Putamen (tissue), 1 donor: ENCODE measurements around the gene ITIH4.

ENCODE experiments used
- DNase-seq: peaks from one replicate; pipeline ENCODE4 v3.0.0-alpha.2; 2016; ENCODE audit warnings: low spot score

The ITIH4 gene

DNA sequence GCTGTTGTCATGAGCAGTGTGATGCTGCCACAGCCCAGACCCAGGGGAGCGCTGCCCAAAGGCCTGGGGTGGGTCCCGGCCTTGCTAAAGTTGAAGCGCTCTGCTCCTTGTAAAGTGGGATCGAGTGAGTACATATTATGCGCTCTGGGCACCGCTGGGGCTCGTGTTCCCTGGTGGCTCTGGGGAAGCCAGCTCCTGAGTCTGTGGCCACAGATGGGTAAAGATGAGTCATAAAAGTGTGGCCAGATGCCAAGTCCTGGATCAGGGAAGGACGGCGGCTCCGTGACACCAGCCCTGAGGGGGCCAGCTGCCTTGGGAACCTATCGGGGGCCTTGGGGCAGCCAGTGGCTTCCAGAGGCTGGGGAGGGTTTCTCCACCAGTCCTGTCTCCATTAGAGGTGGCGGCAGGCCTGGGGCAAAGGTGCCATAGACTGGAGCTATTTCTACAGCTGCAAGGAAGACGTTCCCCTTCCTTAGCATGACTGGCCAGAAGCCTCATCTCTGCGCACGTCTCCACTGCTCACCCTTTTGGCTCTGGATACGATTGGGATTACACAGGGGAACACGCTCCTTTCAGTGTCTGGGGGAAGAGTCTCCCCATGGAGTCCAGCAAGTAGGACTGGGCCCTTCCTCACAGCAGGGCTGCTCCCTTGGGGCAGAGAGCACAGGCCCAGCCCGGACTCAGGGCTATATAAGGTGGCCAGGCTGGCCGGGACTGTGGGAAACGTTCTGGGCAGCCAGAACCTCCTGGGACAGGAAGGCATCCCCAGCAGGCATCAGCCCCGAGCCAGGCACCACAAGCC, 1.2 kb upstream of the ITIH4 start:
- DNase-seq = no peak

DNA sequence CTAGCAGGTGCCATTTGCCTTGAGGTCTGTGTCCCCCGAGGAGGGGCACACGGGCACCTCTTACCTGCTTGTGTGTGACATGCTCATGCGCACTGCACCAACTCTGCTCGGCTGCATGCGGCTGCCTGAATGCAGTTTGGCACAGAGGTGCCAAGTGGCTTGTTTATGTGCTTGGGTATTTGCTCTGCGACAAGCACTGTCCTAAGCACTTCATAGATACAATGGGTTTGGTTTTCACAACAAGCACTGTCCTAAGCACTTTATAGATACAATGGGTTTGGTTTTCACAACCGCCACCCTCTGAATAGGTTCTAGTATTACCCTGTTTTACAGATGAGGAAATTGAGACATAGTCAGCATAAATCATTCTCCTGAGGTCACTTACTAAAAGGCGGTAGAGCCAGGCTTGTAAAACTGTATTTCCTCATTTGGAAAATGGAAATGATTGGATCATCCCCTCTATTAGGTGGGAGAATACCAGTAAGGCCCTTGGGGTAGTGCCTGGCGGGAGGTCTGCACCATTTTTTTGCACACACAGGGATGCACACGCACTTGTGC, 487 bp downstream of the ITIH4 start:
- DNase-seq = no peak

DNA sequence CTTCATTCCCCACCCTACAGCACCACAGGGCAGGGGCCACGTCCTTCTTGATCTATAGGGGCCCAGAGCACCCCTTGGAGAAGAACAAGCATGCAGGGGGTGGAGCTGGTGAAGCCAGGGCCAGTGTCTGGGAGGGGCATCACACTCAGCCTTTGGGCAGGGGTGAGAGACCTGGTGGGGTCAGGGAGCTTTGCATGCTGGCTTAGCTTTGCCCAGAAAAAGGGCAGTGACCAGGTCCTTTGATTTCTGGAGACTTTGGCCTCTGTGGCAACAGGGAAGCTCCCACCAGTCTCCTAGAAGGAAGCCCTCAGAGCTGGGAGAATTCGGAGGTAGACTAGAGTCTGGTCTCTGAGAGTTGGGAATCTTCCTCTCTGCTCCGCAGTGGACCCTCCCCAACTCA, 990 bp downstream of the ITIH4 start:
- no peak for DNase-seq

DNA sequence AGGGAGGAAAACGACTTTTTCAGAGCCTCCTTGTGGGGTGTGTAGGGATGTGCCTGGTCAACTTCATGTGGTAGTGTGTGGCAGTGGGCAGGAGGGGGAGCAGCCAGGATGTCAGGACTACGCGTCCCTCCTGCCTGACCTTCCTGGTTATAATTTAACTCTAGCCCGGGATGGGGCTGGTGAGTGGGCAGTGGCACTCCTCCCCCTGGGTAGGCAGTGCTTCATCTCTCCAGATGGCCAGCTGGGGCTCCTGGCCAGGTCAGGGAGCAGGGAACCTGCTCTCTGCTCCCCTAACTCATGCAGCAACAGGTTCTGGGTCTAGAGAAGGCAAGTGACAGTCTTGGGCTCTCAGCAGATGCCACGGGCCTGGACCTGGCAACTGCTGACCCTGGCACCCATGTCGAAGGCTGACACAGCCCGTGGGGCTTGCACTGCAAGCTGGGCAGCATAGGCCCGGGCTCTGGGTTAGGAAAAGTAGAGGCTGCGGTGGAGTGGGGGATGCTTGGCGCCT, 2.6 kb downstream of the ITIH4 start:
- no peak for DNase-seq

DNA sequence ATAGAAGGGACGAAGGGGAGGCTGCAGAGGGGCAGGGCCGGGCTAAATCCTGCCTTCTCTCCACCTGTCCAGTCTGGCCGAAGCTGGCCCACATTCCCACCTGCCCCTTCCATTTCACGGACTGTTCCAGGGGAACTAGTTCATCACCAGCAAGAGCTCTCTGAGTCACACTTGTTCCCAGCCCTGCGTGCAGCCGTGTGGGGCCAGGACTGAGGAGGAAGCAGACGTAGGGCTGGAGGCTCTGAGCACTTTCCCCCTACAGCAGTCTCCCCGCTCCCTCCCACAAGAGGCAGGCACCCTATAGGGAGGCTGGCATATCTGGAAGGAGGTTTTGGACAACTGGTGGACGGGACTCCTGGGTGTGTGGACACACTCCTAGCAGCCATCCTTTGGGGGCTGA, 3.0 kb downstream of the ITIH4 start:
- no peak for DNase-seq

DNA sequence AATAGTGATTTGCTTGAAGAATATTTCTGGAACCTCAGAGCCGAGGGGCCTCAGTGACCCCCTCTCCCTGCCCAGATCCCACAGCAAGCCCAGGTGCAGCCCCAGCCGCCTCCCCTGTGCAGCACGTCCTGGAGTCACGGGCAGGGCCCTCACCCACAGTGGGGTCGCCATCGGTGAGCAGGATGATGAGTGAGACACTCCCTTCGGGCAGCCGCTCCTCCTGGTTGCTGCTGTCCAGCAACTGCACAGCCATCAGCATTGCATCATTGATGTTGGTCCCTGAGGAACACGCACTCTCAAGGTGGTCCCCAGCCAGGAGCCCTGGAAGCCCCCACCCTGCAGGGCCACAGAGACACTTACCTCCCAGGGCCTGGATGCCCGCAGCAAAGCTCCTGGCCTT, 6.4 kb downstream of the ITIH4 start:
- DNase-seq = no peak

DNA sequence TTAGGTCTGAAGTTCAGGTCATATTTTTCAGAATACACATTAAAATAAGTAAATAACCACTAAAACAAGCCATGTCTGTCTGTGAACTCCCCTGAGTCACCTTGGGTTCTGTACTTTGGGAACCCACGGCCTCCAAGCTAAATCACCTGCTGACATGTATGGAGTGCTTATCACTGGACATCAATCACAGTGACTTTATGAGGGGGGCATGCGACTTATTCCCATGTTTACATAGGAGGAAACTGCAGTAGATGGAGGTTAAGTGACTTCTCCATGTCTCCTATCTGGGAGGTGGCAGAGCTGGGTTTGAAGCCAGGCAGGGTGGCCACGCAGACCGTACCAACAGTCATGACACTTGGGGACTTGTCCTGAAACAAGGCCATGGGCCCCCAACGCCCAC, 8.1 kb downstream of the ITIH4 start:
- no peak for DNase-seq

DNA sequence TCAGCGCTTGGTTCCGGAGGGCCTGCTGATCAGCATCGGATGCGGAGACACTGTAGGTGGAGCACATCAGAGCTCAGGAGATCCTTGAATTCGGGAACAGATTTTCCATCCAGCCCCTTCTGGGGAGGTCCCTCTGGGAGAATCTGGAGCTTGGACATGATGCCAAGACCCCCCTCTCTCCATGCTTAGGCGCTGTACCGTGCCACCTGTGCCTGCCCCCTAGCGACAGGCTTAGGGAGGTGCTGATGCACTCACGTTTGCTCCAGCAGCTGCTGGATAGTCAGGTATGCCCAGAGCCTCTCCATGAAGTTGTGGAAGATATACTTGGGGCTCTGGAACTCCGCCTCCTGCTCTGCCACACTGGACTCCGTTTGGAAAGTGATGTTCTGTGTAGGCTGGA, 9.7 kb downstream of the ITIH4 start:
- no peak for DNase-seq

DNA sequence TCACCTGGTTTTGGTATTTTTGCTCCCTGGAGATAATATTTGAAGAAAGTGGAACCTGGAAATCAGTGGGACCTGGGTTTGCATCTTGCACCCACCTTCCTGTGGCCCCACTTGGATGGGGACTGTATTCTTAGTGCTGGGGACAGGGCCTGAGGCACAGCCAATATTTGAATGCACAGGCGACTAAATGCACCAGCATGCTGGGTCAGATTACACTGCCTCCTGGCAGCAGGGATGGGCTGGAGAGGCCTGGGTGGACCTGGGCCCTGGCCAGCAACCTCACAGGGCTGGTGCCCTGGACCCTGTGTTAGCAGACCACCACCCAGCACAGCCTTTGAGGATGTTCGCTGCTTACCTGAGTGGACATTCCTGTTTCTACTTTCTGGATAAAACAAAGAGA, 10.5 kb downstream of the ITIH4 start:
- DNase-seq = no peak

DNA sequence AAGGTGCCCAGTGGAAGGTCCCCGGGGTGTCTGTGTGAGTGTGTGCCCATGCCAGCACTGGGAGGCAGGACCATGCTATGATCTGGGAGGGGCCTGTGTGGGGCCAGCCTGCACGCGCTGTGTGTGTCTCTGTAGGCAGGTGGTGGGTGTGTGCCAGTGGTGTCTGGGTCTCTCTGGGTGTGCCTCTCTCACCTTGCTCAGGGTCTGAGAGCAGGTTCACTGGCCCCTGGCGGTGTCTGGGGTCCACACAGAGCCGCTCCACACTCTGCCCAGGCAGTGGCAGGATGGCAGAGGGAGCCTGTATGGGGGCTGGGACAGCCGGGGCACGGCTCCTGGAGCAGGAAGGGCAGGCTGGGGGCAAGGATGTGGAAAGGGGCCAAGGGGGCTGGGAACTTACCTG, 12.6 kb downstream of the ITIH4 start:
- DNase-seq = no peak

DNA sequence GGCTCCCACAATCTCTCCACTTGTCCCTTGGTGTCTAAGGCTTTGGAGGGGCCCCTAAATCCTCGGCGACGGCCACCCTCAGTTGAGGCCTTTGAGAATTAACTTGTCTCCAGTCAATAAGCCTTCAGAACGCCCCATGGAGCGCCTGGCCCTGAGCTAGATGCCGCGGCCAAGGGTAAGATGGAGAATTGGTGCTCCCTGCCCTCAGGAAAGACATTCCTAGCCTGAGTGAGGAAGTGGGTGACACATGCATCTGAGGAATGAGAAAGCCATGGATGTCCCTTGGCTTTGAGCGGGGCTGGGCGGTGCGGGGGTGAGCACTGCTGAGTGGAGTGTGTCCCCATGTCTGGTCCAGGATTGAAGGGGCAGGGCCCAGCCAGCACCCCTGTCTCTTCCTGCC, 13.3 kb downstream of the ITIH4 start:
- no peak for DNase-seq

DNA sequence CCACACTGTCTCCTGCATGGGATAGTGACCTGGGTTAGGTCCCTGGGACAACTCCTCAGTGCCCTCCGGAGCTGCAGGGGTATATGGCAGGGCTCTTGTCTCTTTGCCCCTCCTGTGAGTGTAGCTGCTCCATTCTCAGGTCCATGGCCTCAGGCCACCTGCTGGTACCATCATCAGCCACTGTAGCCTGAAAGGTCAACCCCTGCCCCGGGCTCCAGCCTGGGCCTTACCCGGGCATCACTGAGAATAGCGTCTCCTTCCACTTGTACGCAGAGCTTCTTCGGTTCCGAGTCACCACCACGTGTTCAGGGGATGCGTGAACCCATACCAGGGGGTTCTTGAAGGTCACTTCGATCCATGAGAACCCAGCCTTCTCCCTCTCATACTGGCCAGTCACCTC, 13.8 kb downstream of the ITIH4 start:
- no peak for DNase-seq

DNA sequence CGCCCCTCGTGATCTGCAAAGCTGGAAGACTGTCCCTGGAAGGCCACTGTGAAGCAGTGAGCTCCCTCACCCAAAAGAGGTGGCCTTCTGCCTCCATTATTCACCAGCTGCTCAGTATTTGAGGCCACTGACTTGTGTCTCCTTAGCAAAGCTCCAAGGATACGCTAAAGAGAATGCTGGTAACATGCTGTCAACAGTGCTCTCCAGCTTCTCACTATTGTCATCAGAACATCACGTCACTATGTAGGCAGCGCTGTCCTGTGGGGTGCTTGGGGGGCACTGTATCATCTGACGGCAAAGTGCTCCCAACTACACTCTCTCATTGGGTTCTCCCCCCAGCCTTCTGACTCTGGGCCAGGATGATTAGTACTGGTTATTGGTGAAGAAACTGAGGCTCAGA, 14.3 kb downstream of the ITIH4 start:
- DNase-seq = no peak

DNA sequence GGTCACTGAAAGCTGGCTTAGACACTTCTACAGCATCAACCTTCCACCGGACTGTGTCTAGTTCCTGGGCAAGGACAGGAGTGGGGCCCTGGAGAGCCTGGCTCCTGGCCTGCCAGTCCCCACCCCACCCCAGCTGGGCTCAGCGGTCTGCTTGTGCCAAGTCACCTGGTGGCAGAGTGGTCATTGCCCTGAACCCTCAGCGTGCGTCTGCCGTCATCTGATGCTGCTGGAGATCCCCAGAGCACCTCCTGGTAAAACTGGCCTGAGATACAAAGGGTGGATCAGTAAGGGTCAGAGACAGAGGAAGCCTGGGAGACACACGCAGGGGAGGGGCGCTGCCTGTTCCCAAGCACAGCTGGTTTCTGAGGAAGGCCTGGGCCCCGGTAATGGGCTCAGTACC, 16.7 kb downstream of the ITIH4 start:
- no peak for DNase-seq

DNA sequence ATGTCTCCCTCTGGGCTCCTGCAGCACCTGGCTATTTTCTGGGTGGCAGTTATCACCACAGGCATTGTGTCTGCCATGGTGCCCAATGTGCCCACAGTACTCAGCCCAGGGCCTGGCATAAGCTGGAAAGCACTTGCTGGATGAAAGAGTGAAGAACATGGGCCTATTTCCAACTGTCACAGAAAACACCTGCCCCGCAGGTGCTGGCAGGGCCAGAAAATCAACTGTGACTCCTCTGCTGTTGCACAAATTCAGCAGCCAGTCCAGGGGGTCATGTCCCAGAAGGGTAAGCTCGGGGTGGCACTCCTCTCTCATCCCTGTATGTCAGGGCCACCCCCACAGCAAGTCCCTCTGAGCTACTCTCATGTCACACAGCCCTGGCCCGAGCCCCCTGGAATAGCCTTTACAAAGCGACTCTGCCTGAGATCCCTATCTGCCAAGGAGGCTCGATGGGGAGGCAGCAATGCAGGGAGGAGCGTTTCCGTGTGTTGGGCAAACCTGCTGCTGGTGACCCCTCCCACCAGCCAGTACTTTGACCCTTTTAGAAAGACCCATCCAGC, 18.9 kb downstream of the ITIH4 start:
- no peak for DNase-seq

DNA sequence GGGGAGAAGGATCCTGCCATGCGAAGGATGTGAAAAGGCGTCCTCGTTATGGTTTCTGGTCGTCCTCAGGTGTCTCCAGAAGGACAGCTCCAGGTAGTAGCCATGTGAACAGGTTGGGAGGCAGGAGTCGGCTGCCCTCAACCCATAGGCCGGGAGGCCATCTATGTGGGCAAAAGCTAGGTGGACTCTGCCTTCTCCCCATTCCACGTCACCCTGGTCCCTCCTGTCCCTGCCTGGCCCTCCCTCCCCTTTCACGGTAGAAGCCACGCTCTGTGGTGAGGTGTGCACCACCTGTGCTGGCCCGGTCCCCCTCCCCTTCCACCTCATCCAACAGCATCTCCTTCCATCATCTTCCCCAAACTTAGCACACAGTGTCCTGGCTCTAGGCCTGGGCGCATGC, 19.5 kb downstream of the ITIH4 start:
- DNase-seq = no peak

DNA sequence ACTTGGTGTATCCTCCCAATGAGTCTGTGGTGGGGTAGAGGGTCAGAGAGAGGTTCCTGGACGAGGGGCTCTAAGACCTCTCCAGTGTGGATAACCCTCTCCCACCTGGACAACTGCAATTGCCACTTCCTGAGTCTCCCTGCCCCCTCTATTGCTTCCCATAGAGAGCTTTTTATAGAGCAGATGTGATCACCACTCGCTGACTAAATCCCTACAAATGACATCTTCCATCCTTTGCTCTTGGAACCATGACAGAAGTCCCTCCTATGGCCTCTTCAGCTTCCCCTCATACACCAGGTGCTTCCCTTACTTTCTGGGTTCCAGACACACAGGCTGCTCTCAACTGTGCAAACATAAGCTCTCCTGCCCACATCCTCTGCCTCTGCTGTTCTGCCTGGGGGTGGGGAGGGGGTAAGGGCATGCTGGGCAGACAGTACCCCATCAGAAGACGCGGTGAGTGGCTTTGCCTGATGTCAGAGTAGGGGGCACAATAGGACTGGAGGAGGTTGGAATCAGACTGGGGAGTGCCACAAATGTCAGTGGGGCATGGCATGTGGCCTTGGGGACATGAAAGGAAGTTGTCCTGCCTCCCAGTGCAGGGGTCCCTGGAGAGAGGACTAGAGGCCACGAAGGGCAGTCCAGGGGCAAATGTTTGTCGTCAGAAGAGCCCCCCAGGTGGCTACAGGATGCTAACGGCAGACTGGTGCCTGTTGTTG, 20.7 kb downstream of the ITIH4 start:
- no peak for DNase-seq

DNA sequence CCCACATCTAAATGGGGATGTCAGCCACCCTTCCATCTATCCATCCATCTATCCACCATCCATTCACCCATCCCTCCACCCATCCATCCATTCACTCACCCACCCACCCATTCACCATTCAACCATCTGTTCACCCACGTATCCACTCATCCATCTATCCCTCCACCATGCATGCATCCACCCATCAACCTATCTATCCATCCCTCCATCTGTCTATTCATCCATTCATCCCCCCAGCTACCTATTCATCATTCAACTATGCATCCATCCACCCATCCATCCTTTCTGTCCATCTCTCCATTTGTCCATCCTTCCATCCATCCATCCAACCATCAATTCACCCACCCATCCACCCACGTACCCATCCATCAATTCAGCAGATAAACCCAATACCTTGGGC, 21.3 kb downstream of the ITIH4 start:
- DNase-seq = no peak

DNA sequence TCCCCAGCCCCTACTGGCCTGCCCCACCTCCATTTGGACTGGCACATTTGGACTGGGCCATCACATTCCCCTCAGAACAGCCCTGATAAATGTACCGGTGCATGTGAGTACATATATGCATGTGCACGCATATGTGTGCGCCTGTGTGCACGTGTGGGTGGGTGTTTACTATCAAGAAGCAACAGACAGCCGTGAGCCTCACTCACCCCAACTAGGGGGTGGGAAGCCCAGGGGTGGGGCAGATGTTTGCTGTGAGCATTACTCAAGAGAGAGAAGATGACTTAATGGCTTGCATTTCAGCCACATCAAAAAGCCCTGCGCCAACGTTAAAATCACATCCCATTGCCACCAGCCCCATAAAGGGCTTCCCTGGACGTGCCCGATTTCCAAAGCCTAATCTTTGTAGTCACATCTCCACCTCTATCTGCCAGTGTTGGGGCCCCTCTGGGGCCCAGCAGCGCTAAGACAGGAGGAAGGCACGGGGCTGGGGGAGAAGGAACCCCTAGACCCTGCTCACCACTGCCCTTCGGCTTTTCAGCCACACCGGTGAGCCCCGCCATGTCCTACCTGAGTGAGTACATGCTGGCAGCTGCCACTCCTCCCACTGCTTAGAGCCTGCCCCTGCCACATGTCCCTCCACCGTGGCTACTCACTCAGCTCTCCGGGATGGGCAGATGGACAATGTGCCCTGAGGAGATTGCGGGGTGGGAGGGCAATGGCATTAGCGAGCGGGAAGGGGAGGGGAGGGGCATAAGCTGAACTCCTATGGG, 25.0 kb downstream of the ITIH4 start:
- DNase-seq = no peak

DNA sequence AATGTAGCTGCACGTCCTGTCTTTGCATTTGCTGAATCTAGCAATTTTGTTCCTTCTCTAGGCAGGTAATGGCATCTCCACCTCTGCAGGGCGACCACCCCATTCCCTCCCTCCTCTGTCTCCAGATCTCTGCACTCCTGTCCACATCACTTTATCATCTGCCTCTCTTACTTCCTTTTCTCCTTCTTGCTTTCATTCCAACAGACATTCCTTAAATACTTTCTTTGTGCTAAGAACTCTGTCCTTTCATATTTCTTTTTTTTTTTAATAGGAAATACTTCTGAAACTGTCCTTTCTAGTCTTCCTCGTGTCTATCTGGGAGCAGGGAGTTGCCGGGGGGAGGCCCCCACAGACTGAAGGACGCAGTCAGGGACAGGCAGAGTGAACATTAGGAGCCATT, 28.6 kb downstream of the ITIH4 start:
- DNase-seq = no peak

DNA sequence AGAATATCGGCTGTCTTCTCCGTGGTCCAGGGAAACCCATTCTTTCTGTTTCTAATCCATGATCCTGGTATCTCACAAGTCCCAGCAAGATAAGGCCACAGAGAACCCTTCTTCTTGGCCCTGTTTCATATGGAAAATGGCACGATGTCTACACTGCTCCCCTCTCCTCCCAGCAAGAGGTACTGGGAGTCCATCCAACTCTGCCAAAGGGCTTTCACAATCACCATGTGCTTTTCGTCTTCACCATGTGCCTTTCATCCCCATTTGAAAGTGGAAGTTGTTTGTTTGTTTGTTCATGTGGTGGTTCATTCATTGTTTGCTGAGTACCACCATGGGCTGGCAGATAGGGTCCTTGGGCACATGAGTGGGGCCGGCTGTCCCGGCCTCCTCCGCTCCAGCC, 30.4 kb downstream of the ITIH4 start:
- DNase-seq = no peak

DNA sequence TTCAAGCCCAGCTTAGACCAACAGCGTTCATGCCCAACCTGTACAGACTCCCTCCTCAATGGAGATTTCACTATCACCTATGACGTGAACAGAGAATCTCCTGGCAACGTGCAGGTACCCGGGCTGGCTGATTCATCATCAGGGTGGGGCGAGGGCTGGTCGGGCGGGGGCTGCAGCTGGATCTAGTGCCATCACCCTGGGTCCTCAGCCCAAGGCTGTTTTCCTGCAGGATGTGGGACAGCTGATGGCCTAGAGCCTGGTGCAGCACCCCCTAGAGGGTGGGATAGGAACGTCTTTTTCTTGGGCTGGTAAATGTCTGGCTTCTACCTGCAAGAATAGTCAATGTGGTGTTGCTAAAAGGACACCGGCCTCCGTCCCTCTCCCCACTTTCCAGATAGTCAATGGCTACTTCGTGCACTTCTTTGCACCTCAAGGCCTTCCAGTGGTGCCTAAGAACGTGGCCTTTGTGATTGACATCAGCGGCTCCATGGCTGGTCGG, 31.4 kb downstream of the ITIH4 start:
- no peak for DNase-seq
